ENCODE results near the gene MEF2A.
"Not testable (repeated sequence)": the region's sequence is repeated elsewhere in the genome, so short reads cannot be mapped to it uniquely, and the experiment has no call there.

MEF2A gene

GRCh38 chr15:99732124-99732750 lies 166.5 kb downstream of the MEF2A start:
- DNase-seq, result no peak

GRCh38 chr15:99732751-99733267 lies 167.0 kb downstream of the MEF2A start:
- DNase-seq, result no peak

- peak; percentile 82 for DNase-seq
These were observed 167.7 kb downstream of the MEF2A start, which contains the start of gene LYSMD4 for GRCh38 chr15:99733268-99734039. Gene LYSMD4 (minus strand): TSS chr15:99733437. CDS start chr15:99731999, 1,438 bp downstream.

GRCh38 chr15:99734040-99734291 lies 168.2 kb downstream of the MEF2A start:
- DNase-seq, result not testable (repeated sequence)

- DNase-seq, result no peak
These were observed 168.8 kb downstream of the MEF2A start for GRCh38 chr15:99734575-99734974.

GRCh38 chr15:99735868-99736267 lies 170.1 kb downstream of the MEF2A start:
- DNase-seq, result no peak

- no peak for DNase-seq
These were observed 170.9 kb downstream of the MEF2A start for GRCh38 chr15:99736702-99737101.

- no peak for DNase-seq
These were observed 172.4 kb downstream of the MEF2A start for GRCh38 chr15:99738021-99738847.

GRCh38 chr15:99741835-99742234 lies 176.1 kb downstream of the MEF2A start:
- no peak for DNase-seq

- DNase-seq, result no peak
These were observed 178.4 kb downstream of the MEF2A start for GRCh38 chr15:99744142-99744541.

GRCh38 chr15:99745370-99746086 lies 179.7 kb downstream of the MEF2A start:
- DNase-seq, result no peak

- no peak for DNase-seq
These were observed 183.6 kb downstream of the MEF2A start for GRCh38 chr15:99749386-99749785.

GRCh38 chr15:99750326-99750725 lies 184.5 kb downstream of the MEF2A start:
- not testable (repeated sequence) for DNase-seq

GRCh38 chr15:99752556-99752955 lies 186.8 kb downstream of the MEF2A start:
- DNase-seq, result no peak

GRCh38 chr15:99753066-99753465 lies 187.3 kb downstream of the MEF2A start:
- no peak for DNase-seq

GRCh38 chr15:99755692-99756409 lies 190.1 kb downstream of the MEF2A start:
- DNase-seq, result peak; percentile 71

- no peak for DNase-seq
These were observed 196.5 kb downstream of the MEF2A start for GRCh38 chr15:99762288-99762687.

- DNase-seq, result no peak
These were observed 198.0 kb downstream of the MEF2A start for GRCh38 chr15:99763827-99764226.

GRCh38 chr15:99764522-99764921 lies 198.7 kb downstream of the MEF2A start:
- no peak for DNase-seq
